Thoracic aorta (tissue), 2 donors: ENCODE data around the gene PLA2G4A. TPM values are rescaled to one million over a fixed set of nuclear protein-coding genes. Genes with fewer than 3 reads are reported as not detected.

ENCODE experiments used
- ATAC-seq: fragments of 150-250 bp; one replicate; pipeline ENCODE4 v1.8.0; 2017; ENCODE audit warnings: low read depth; ENCODE audit not compliant: insufficient number of reproducible peaks, low FRiP score
- DNase-seq: peaks from one replicate; pipeline ENCODE4 v3.0.0-alpha.2; 2020; ENCODE audit warnings: low spot score
- H3K27ac ChIP-seq, 2 donors: fragments of 200-600 bp; sonication (generic); 1 replicate in 1 of 2; 2 replicates in 1 of 2; pipeline ENCODE4 v1.5.1; 2016; ENCODE audit warnings: mild to moderate bottlenecking in 2 of 2, moderate library complexity in 2 of 2
- H3K27me3 ChIP-seq: fragments of 200-600 bp; sonication (generic); replicated peaks from 2 replicates; pipeline ENCODE4 v1.6.0; 2016; ENCODE audit warnings: mild to moderate bottlenecking; ENCODE audit not compliant: insufficient read depth
- H3K36me3 ChIP-seq: fragments of 200-600 bp; sonication (generic); one replicate; pipeline ENCODE4 v1.5.1; 2016
- H3K4me1 ChIP-seq, 2 donors: fragments of 200-600 bp; sonication (generic); 1 replicate in 1 of 2; 2 replicates in 1 of 2; pipeline versions ENCODE4 v1.5.1 to v1.6.0; 2016; ENCODE audit warnings: low read depth in 2 of 2, mild to moderate bottlenecking in 1 of 2; ENCODE audit not compliant: control insufficient read depth in 1 of 2
- H3K4me3 ChIP-seq: fragments of 200-600 bp; sonication (generic); 2 replicates; pipeline ENCODE4 v1.5.1; 2016; ENCODE audit warnings: mild to moderate bottlenecking
- H3K9me3 ChIP-seq: fragments of 200-600 bp; sonication (generic); 2 replicates; pipeline ENCODE4 v1.5.1; 2016
- CTCF ChIP-seq: fragments of 200-600 bp; sonication (generic); IDR thresholded peaks from one replicate; pipeline ENCODE4 v1.5.1; 2019; ENCODE audit warnings: antibody characterized with exemption
- total RNA-seq, 2 donors: library from RNA; depleted of rRNA; stranded (reverse); fragments of >200 nt; gene quantifications; one replicate each; pipeline versions ENCODE4 v1.1.0 to v1.2.3, GENCODE V29; 2016

The PLA2G4A gene
- total RNA-seq, 2 donors from 2014 or later, result 5.2 to 8.8 TPM

GRCh38 chr1:186865857-186866256, 37.1 kb downstream of the PLA2G4A start:
- Histone ChIP-seq H3K9me3 (no peaks in the 10 kb centered on the region), H3K27me3 (no peaks in the 10 kb centered on the region), H3K36me3 (no peaks in the 10 kb centered on the region), H3K27ac (no peak overlapping the region), H3K4me3 (no peak overlapping the region), H3K4me1 (no peaks in the 10 kb centered on the region)
- no peak for TF ChIP-seq CTCF
- no peak for DNase-seq
- ATAC-seq, result no peak

GRCh38 chr1:186869526-186870228, 40.9 kb downstream of the PLA2G4A start:
- no peaks in the 10 kb centered on the region for H3K9me3 ChIP-seq
- H3K4me1 ChIP-seq, result no peaks in the 10 kb centered on the region
- ATAC-seq (no peak), DNase-seq (no peak)
- H3K27me3 ChIP-seq, result no peaks in the 10 kb centered on the region
- no peaks in the 10 kb centered on the region for H3K36me3 ChIP-seq
- no peak for TF ChIP-seq CTCF
- H3K4me3 ChIP-seq, result no peak overlapping the region
- no peak overlapping the region for H3K27ac ChIP-seq

GRCh38 chr1:186871784-186872183, 43.0 kb downstream of the PLA2G4A start:
- no peak for DNase-seq
- Histone ChIP-seq H3K27ac (no peak overlapping the region), H3K4me3 (no peak overlapping the region), H3K9me3 (no peaks in the 10 kb centered on the region), H3K4me1 (no peaks in the 10 kb centered on the region), H3K36me3 (no peaks in the 10 kb centered on the region), H3K27me3 (no peaks in the 10 kb centered on the region)
- ATAC-seq, result no peak
- no peak for TF ChIP-seq CTCF

- DNase-seq, result no peak
- H3K27ac ChIP-seq, result no peak overlapping the region
- no peak overlapping the region for H3K4me3 ChIP-seq
- H3K9me3 ChIP-seq, result no peaks in the 10 kb centered on the region
- no peak for ATAC-seq
- H3K4me1 ChIP-seq, result no peaks in the 10 kb centered on the region
- no peaks in the 10 kb centered on the region for H3K36me3 ChIP-seq
- no peaks in the 10 kb centered on the region for H3K27me3 ChIP-seq
- no peak for TF ChIP-seq CTCF
Measured at GRCh38 chr1:186872291-186872690, 43.5 kb downstream of the PLA2G4A start.

- Histone ChIP-seq H3K4me1 (no peaks in the 10 kb centered on the region), H3K27ac (no peak overlapping the region)
- DNase-seq, result no peak
Measured at GRCh38 chr1:186873687-186874086, 44.9 kb downstream of the PLA2G4A start.

More at GRCh38 chr1:186873687-186874086, 44.9 kb downstream of the PLA2G4A start:
- Histone ChIP-seq H3K36me3 (no peaks in the 10 kb centered on the region), H3K27me3 (no peaks in the 10 kb centered on the region), H3K4me3 (no peak overlapping the region), H3K9me3 (no peaks in the 10 kb centered on the region)
- no peak for TF ChIP-seq CTCF
- no peak for ATAC-seq
